SU-DHL-6 (cell line): ENCODE results near the gene PPP2R2C.

Source experiments
- CTCF ChIP-seq: fragments of 200-600 bp; sonication (generic); IDR thresholded peaks from one replicate; pipeline ENCODE4 v1.5.1; 2017; ENCODE audit warnings: antibody characterized with exemption, mild to moderate bottlenecking, low read length, moderate library complexity; ENCODE audit not compliant: insufficient read depth, poor library complexity, severe bottlenecking
- EZH2phosphoT487 ChIP-seq: fragments of 200-600 bp; sonication (generic), shearing (Covaris generic); conservative IDR thresholded peaks from 2 replicates; pipeline ENCODE4 v1.6.1; 2018; ENCODE audit warnings: mild to moderate bottlenecking, antibody characterized with exemption, low read length, moderate library complexity, mixed read lengths

- TF ChIP-seq EZH2phosphoT487 (no peak), CTCF (no peak)
These were observed 79.3 kb downstream of the PPP2R2C start for GRCh38 chr4:6393066-6393465.
